ENCODE measurements around the gene SCAMP4. TPM values are rescaled to one million over a fixed set of nuclear protein-coding genes. Genes with fewer than 3 reads are reported as not detected.
A peak's percentile ranks its signal among the peaks of the same experiment; 100 is the strongest.

SCAMP4 gene
- polyA plus RNA-seq, 1 of the 3 experiments (the other 2 are of a cell fraction), result 30.0 TPM

- 50% methylated on average over 6 of the region's 34 CpGs for WGBS (ENCODE audit: low lambda C conversion rate)
- CTCF ChIA-PET, result interaction anchor here (2.6 kb wide), 1 partner anchor 22 kb away, joined by 7 read pairs; no protein-coding TSS in a partner anchor
- DNase-seq, result peak; percentile 86
- Histone ChIP-seq H3F3A (replicated peaks; ENCODE audit: insufficient read depth) (no peaks in the 10 kb centered on the region), H3K27ac (ENCODE audit: low read depth in 2 of 2, low read length in 1 of 2) (no peak overlapping the region), H3K36me3 (replicated peaks in 1 of 2; ENCODE audit: control insufficient read depth in 1 of 2, insufficient read depth in 2 of 2, low read length in 1 of 2) (peaks cover 5 to 13% of the 10 kb centered on the region in 2 experiments), H3K4me3 (ENCODE audit: low read depth in 2 of 2, low read length in 1 of 2) (no peak overlapping the region), H3K9ac (no peak overlapping the region), H3K4me2 (no peak overlapping the region), H3K4me1 (ENCODE audit: control insufficient read depth in 1 of 2, insufficient read depth in 2 of 2, low read depth in 1 of 2, low read length in 1 of 2) (no peaks in the 10 kb centered on the region; a peak in 1 of 4 replicates), H3K27me3 (ENCODE audit: insufficient read depth) (no peaks in the 10 kb centered on the region), H4K20me1 (ENCODE audit: insufficient read depth) (peaks cover 28% of the 10 kb centered on the region), H3K9me2 (no peaks in the 10 kb centered on the region), H3K9me3 (no peaks in the 10 kb centered on the region), H3K79me2 (ENCODE audit: insufficient read depth) (peaks cover 42% of the 10 kb centered on the region; the same call in 1 of the 2 replicates), H2AFZ (ENCODE audit: low read depth) (no peak overlapping the region)
- POLR2A ChIA-PET, result no interaction called here
- TF ChIP-seq IRF3 (IDR thresholded peaks at IDR 0.05; ENCODE audit: low read depth, low read length), result no peak
- no peak for TF ChIP-seq USF2 (IDR thresholded peaks at IDR 0.05; ENCODE audit: borderline replicate concordance, low read depth, low read length)
- no peak for TF ChIP-seq YY1 (IDR thresholded peaks at IDR 0.05; ENCODE audit: low read depth)
- no peak for TF ChIP-seq JUND (IDR thresholded peaks at IDR 0.05)
- no peak for TF ChIP-seq GATA2 (CRISPR knock-in tag; IDR thresholded peaks at IDR 0.05)
- no peak for TF ChIP-seq PBX3 (IDR thresholded peaks at IDR 0.05)
Measured at GRCh38 chr19:1968279-1969175, 63.3 kb downstream of the SCAMP4 start.

DNA sequence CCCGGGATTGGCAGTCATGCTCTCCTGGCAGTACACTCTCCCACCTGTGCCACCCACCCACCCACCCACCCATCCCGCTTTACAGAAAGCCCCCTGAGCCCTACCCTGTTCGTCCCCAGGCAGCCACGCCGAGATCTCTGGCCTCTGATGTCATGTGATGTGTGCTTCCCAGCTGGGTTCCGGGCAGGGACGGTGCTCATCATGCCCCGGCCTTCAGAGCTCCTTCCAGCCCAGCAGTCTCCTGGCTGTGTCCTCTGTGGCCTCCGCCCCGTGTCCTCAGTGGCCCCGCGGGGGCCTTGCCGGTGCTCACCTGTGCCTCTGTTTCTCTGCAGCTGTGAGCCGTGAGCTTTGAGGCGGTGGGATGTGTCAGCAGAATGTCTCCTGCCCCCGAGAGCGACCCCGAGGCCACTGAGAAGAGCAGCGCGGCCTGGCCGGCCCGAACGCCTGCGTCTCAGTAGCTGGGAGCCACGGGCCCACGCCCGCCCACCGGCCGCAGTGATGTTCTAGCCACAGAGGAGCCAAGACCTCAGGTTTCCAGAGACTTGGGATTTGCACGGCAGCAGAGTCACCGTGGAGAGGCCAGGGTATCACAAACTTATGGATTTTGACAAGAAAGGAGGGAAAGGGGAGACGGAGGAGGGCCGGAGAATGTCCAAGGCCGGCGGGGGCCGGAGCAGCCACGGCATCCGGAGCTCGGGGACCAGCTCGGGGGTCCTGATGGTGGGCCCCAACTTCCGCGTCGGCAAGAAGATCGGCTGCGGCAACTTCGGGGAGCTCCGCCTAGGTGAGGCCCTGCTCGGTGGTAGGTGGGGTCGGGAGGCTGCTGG lies 64.2 kb downstream of the SCAMP4 start:
- no peak overlapping the region for H2AFZ ChIP-seq (ENCODE audit: low read depth)
- no peak overlapping the region for H3K4me2 ChIP-seq
- H3K27ac ChIP-seq (ENCODE audit: low read depth in 2 of 2, low read length in 1 of 2), result no peak overlapping the region
- H3K27me3 ChIP-seq (ENCODE audit: insufficient read depth), result no peaks in the 10 kb centered on the region
- H3K9me2 ChIP-seq, result no peaks in the 10 kb centered on the region
- H3K4me1 ChIP-seq (ENCODE audit: control insufficient read depth in 1 of 2, insufficient read depth in 2 of 2, low read depth in 1 of 2, low read length in 1 of 2), result no peaks in the 10 kb centered on the region; a peak in 1 of 4 replicates
- DNase-seq, result no peak
- CTCF ChIA-PET, result interaction anchor here (2.6 kb wide), 1 partner anchor 23 kb away, joined by 7 read pairs; no protein-coding TSS in a partner anchor
- H3K9ac ChIP-seq, result no peak overlapping the region
- H4K20me1 ChIP-seq (ENCODE audit: insufficient read depth), result peaks cover 34% of the 10 kb centered on the region
- no peak for TF ChIP-seq RFX5 (IDR thresholded peaks at IDR 0.05; ENCODE audit: low read length)
- no peak for TF ChIP-seq TAF1 (IDR thresholded peaks at IDR 0.05; ENCODE audit: borderline replicate concordance, low read depth, low read length)
- TF ChIP-seq NFIC (IDR thresholded peaks at IDR 0.05; ENCODE audit: borderline replicate concordance), result no peak
- TF ChIP-seq ELF1 (IDR thresholded peaks at IDR 0.05), result no peak
- TF ChIP-seq USF2 (IDR thresholded peaks at IDR 0.05; ENCODE audit: borderline replicate concordance, low read depth, low read length), result no peak
- no peak for TF ChIP-seq EP300 (IDR thresholded peaks at IDR 0.05; ENCODE audit: borderline replicate concordance in 1 of 2, low read depth in 1 of 2, low read length in 1 of 2)
- no peak for TF ChIP-seq MXI1 (IDR thresholded peaks at IDR 0.05; ENCODE audit: low read depth, low read length)
- no peaks in the 10 kb centered on the region for H3K9me3 ChIP-seq
- peaks cover 5 to 13% of the 10 kb centered on the region in 2 experiments for H3K36me3 ChIP-seq (replicated peaks in 1 of 2; ENCODE audit: control insufficient read depth in 1 of 2, insufficient read depth in 2 of 2, low read length in 1 of 2)
- no peak overlapping the region for H3K4me3 ChIP-seq (ENCODE audit: low read depth in 2 of 2, low read length in 1 of 2)
- POLR2A ChIA-PET, result no interaction called here
- peaks cover 41% of the 10 kb centered on the region; the same call in 1 of the 2 replicates for H3K79me2 ChIP-seq (ENCODE audit: insufficient read depth)
- no peaks in the 10 kb centered on the region for H3F3A ChIP-seq (replicated peaks; ENCODE audit: insufficient read depth)
- WGBS (ENCODE audit: low lambda C conversion rate), result 98% methylated on average over 35 of the region's 49 CpGs
